ENCODE data around the gene ENTREP3.

DNA sequence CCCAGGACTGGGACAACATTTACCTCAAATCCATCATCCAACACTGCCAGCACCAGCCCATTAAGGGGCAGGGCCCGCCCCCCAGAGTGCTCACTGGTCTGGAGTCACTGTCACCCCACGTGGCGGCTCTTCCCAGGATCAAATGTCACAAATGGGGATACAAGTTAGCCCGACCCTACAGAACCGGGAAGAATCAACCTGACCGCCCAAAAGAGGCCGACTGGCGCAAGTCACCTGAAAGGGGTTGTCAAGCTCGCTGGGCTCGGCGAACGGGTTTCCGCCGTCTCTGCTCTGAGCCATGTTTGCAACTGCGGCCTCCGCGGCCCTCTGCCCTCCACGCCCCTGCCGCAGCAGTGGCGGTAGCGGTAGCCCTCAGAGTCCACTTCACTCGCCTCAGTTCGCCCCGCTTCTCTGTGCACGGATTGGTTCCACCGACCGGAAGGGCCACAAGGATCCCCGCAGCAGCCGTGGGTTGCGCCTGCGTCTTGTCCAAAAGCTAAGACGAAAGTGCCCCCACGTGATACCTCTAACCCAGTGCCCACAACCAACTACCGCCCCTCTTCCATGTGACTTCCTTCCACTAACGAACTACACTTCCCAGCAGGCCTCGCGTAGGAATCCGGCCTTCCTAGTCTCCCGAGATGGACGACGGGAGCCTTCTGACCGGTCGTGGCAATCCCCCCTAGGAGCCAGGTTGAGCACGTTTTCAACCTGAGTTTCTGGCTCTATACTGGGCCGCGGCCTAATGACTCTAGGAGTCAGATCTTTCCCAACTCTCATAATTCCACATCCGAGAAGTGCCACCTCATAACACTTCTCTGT lies 6.8 kb upstream of the ENTREP3 start, which contains the start of gene SCAMP3:
- TF ChIP-seq, protein P1, sequence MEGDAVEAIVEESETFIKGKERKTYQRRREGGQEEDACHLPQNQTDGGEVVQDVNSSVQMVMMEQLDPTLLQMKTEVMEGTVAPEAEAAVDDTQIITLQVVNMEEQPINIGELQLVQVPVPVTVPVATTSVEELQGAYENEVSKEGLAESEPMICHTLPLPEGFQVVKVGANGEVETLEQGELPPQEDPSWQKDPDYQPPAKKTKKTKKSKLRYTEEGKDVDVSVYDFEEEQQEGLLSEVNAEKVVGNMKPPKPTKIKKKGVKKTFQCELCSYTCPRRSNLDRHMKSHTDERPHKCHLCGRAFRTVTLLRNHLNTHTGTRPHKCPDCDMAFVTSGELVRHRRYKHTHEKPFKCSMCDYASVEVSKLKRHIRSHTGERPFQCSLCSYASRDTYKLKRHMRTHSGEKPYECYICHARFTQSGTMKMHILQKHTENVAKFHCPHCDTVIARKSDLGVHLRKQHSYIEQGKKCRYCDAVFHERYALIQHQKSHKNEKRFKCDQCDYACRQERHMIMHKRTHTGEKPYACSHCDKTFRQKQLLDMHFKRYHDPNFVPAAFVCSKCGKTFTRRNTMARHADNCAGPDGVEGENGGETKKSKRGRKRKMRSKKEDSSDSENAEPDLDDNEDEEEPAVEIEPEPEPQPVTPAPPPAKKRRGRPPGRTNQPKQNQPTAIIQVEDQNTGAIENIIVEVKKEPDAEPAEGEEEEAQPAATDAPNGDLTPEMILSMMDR (IDR thresholded peaks at IDR 0.05): peak in 1 of 5 experiments; percentile 32
- peak; percentile 93 to 94 for TF ChIP-seq EP300 (IDR thresholded peaks at IDR 0.05)
